ENCODE data around the gene QRICH1. TPM values are rescaled to one million over a fixed set of nuclear protein-coding genes. Genes with fewer than 3 reads are reported as not detected.
A peak's percentile ranks its signal among the peaks of the same experiment; 100 is the strongest.

Gene QRICH1
- polyA plus RNA-seq, 3 donors, result 9.3 to 150 (median 16.1) TPM

- Histone ChIP-seq H2AFZ (ENCODE audit: insufficient read depth, low read depth, low read length, poor library complexity, severe bottlenecking) (no peak overlapping the region), H3K79me2 (ENCODE audit: insufficient read depth, low read length) (peaks cover 21% of the 10 kb centered on the region), H3K36me3 (replicated peaks in 1 of 2; ENCODE audit: control insufficient read depth in 1 of 2, insufficient read depth in 2 of 2, low read length in 2 of 2) (no peaks in the 10 kb centered on the region), H3K9me3 (replicated peaks in 1 of 2; ENCODE audit: control insufficient read depth in 1 of 2, insufficient read depth in 1 of 2, low read length in 2 of 2) (no peaks in the 10 kb centered on the region), H3K4me1 (ENCODE audit: control insufficient read depth in 1 of 2, insufficient read depth in 2 of 2, low read length in 2 of 2) (peaks cover 20 to 34% of the 10 kb centered on the region in 2 donors), H3K4me3 (replicated peaks in 1 of 3; ENCODE audit: low read depth in 2 of 3, low read length in 3 of 3) (no peak overlapping the region), H4K20me1 (ENCODE audit: insufficient read depth, low read length) (peaks cover 10% of the 10 kb centered on the region), H3K27me3 (ENCODE audit: control insufficient read depth in 2 of 2, insufficient read depth in 2 of 2, low read length in 2 of 2) (no peaks in the 10 kb centered on the region), H3K27ac (ENCODE audit: low read depth in 1 of 2, low read length in 2 of 2) (no peak overlapping the region), H3K9ac (ENCODE audit: insufficient read depth, low read length, poor library complexity, severe bottlenecking) (no peak overlapping the region), H3K4me2 (replicated peaks; ENCODE audit: extremely low read depth, low read length, poor library complexity, severe bottlenecking) (no peak overlapping the region)
- H3K9me3 Mint-ChIP-seq, result no peaks in the 10 kb centered on the region
- peak overlapping the region in 1 of 7 donors; percentile 14 for H3K27ac Mint-ChIP-seq
- no peak overlapping the region for H3K4me3 Mint-ChIP-seq
- H3K4me1 Mint-ChIP-seq, result peaks cover 23% of the 10 kb centered on the region
- peaks cover 0 to 3% (median 1%) of the 10 kb centered on the region in 3 donors for H3K27me3 Mint-ChIP-seq (ENCODE audit: low read depth in 3 of 3)
- peaks cover 5 to 10% of the 10 kb centered on the region in 2 donors for H3K36me3 Mint-ChIP-seq
- WGBS (ENCODE audit: insufficient coverage), result 91% methylated on average over 1 of the region's 3 CpGs
- intact Hi-C loops (cut with micrococcal nuclease), result no loop called here
- DNase-seq, result no peak
- TF ChIP-seq CTCF (IDR thresholded peaks at IDR 0.05), result no peak
Observed at GRCh38 chr3:49005303-49005680, 88.6 kb downstream of the QRICH1 start.

GRCh38 chr3:49004352-49005302 is 89.2 kb downstream of the QRICH1 start:
- peaks cover 0 to 3% (median 1%) of the 10 kb centered on the region in 3 donors for H3K27me3 Mint-ChIP-seq (ENCODE audit: low read depth in 3 of 3)
- peaks cover 19% of the 10 kb centered on the region for H3K79me2 ChIP-seq (ENCODE audit: insufficient read depth, low read length)
- H3K4me2 ChIP-seq (replicated peaks; ENCODE audit: extremely low read depth, low read length, poor library complexity, severe bottlenecking), result no peak overlapping the region
- WGBS (ENCODE audit: insufficient coverage), result 100% methylated on average over 12 of the region's 16 CpGs
- H3K4me3 ChIP-seq (replicated peaks in 1 of 3; ENCODE audit: low read depth in 2 of 3, low read length in 3 of 3), result no peak overlapping the region
- no peaks in the 10 kb centered on the region for H3K36me3 ChIP-seq (replicated peaks in 1 of 2; ENCODE audit: control insufficient read depth in 1 of 2, insufficient read depth in 2 of 2, low read length in 2 of 2)
- H3K27ac ChIP-seq (ENCODE audit: low read depth in 1 of 2, low read length in 2 of 2), result no peak overlapping the region
- TF ChIP-seq CTCF (IDR thresholded peaks at IDR 0.05), result no peak
- peaks cover 20 to 33% of the 10 kb centered on the region in 2 donors for H3K4me1 ChIP-seq (ENCODE audit: control insufficient read depth in 1 of 2, insufficient read depth in 2 of 2, low read length in 2 of 2)
- H3K36me3 Mint-ChIP-seq, result peaks cover 6% of the 10 kb centered on the region in 2 donors
- no peaks in the 10 kb centered on the region for H3K27me3 ChIP-seq (ENCODE audit: control insufficient read depth in 2 of 2, insufficient read depth in 2 of 2, low read length in 2 of 2)
- intact Hi-C loops (cut with micrococcal nuclease), result no loop called here
- no peak overlapping the region for H3K9ac ChIP-seq (ENCODE audit: insufficient read depth, low read length, poor library complexity, severe bottlenecking)
- H4K20me1 ChIP-seq (ENCODE audit: insufficient read depth, low read length), result peaks cover 10% of the 10 kb centered on the region
- peak overlapping the region in 2 of 7 donors; percentile 12 to 38 for H3K27ac Mint-ChIP-seq
- H3K9me3 ChIP-seq (replicated peaks in 1 of 2; ENCODE audit: control insufficient read depth in 1 of 2, insufficient read depth in 1 of 2, low read length in 2 of 2), result no peaks in the 10 kb centered on the region
- no peak overlapping the region for H2AFZ ChIP-seq (ENCODE audit: insufficient read depth, low read depth, low read length, poor library complexity, severe bottlenecking)
- no peaks in the 10 kb centered on the region for H3K9me3 Mint-ChIP-seq
- H3K4me1 Mint-ChIP-seq, result peaks cover 22% of the 10 kb centered on the region
- no peak for DNase-seq
- no peak overlapping the region for H3K4me3 Mint-ChIP-seq

Data from CD14-positive monocyte (primary cell).